MG63 (cell line): Measurements from ENCODE around the gene TMEM50A. TPM values are rescaled to one million over a fixed set of nuclear protein-coding genes. Genes with fewer than 3 reads are reported as not detected.
"Not testable (repeated sequence)": the region's sequence is repeated elsewhere in the genome, so short reads cannot be mapped to it uniquely, and the experiment has no call there.

Experiments used
- DNase-seq: peaks from one replicate; pipeline ENCODE4 v3.0.0-alpha.2; 2020
- H3K27me3 ChIP-seq: fragments of 250-450 bp; sonication (Bioruptor Pico); 2 replicates; pipeline ENCODE4 v1.5.1; 2020; ENCODE audit warnings: mild to moderate bottlenecking, moderate library complexity
- H3K36me3 ChIP-seq: fragments of 250-450 bp; sonication (Bioruptor Pico); 2 replicates; pipeline ENCODE4 v1.5.1; 2020; ENCODE audit warnings: mild to moderate bottlenecking, moderate library complexity
- H3K4me3 ChIP-seq: fragments of 250-450 bp; sonication (Bioruptor Pico); 2 replicates; pipeline ENCODE4 v1.5.1; 2020; ENCODE audit warnings: mild to moderate bottlenecking, moderate library complexity
- H3K9me3 ChIP-seq: fragments of 250-450 bp; sonication (Bioruptor Pico); 2 replicates; pipeline ENCODE4 v1.5.1; 2020; ENCODE audit warnings: mild to moderate bottlenecking, moderate library complexity
- total RNA-seq: library from RNA; depleted of rRNA; stranded (reverse); fragments of >200 nt; shearing (Covaris generic); gene quantifications from 2 replicates; pipeline ENCODE4 v1.2.3, GENCODE V29; 2014; ENCODE audit warnings: low replicate concordance

The TMEM50A gene
- total RNA-seq, 1 experiment from 2014 or later, result 82.2 TPM

DNA sequence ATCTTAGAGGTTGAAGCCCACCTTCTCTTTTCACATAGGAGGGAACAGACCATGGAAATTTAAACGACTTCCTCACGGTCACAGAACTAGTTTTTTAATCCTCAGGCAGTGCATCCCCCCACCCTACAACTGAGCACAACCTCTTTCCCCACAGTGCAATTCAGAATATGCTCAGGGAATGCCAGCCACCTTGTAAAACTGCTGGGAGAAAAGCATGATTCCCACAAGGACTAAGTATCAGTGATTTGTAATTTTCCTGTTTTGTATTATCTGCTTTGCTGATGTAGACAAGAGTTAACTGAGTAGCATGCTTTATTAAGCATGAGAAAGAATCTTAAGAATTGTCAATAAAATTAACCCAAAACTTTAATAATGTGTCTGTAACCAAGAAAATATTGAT lies 23.8 kb downstream of the TMEM50A start:
- Histone ChIP-seq H3K27me3 (no peaks in the 10 kb centered on the region), H3K9me3 (no peaks in the 10 kb centered on the region), H3K4me3 (no peak overlapping the region), H3K36me3 (peaks cover 39% of the 10 kb centered on the region)
- no peak for DNase-seq

DNA sequence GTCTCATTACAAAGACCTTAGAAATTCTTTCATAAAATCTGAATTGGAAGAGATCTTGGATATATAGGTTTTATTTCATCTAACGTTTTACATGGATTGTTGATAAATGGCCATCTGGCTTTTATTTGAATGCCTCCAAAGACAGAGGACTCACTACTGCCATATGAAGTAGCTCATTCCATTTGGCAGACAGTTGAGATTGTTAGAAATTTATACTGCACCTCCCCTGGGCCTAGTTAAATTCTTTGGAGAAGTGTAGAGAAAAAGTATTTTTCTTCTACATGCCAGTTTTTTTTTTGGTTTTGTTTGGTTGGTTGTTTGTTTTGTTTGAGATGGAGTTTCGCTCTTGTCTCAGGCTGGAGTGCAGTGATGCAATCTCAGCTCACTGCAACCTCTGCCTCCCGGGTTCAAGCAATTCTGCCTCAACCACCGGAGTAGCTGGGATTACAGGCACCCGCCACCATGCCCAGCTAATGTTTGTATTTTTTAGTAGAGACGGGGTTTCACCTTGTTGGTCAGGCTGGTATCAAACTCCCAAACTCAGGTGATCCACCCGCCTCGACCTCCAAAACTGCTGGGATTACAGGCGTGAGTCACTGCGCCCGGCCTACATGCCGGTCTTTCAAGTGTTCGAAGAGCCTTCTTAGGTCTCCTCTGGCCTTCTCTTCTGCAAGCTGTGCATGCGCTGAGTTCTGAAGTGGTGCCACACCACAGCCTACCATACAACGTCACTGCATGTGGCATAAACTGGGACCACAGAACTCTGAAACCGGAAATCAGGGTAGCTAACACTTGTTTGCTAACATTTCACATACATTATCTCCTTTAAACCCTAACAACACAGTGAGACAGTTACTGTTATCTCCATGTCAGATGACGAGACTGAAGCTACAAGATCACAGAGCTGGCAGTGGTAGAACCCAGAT lies 24.8 kb downstream of the TMEM50A start:
- not testable (repeated sequence) for H3K9me3 ChIP-seq, DNase-seq, H3K27me3 ChIP-seq, H3K4me3 ChIP-seq
- peaks cover 31% of the 10 kb centered on the region for H3K36me3 ChIP-seq

DNA sequence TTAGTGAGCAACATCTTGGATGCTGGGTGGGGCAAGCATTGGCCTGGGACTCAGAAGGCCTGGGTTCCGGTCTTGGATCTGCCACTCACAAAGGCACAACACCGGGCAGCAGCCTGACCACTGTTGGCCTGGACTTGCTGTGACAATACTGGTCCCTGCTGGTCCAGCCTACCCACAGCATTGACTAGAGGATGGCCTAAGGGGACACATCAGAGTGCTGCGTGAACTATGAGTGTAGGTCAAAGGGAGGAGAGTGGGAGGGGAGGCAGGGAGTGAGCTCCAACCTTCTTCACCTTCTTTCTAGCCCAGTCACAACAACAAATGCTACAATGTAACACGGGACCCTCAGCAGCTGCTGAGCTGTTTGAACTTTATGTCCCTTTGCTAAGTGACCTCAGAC lies 31.1 kb downstream of the TMEM50A start:
- no peak for DNase-seq
- H3K36me3 ChIP-seq, result no peaks in the 10 kb centered on the region
- H3K27me3 ChIP-seq, result no peaks in the 10 kb centered on the region
- no peak overlapping the region for H3K4me3 ChIP-seq
- H3K9me3 ChIP-seq, result no peaks in the 10 kb centered on the region

DNA sequence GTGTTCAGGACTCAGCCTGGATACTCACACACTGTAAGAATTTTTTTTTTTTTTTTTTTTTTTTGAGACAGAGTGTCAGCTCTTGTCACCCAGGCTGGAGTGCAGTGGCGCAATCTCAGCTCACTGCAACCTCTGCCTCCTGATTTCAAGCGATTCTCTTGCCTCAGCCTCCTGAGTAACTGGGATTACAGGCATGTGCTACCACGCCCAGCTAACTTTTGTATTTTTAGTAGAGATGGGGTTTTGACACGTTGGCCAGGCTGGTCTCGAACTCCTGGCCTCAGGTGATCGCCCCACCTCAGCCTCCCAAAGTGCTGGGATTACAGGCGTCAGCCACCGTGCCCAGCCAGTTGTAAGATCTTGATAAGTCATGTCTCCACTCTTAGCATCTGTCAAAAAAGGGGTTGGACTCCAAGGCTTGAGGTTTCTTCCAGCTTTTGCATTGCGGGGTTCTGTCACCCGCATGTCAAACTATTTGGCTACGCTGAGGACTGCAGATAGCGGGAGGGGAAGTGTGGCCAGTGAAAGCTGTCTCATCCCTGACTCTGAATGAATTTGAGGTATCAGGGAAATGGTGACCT lies 31.6 kb downstream of the TMEM50A start:
- H3K9me3 ChIP-seq, H3K4me3 ChIP-seq, H3K27me3 ChIP-seq, DNase-seq, H3K36me3 ChIP-seq: not testable (repeated sequence)

DNA sequence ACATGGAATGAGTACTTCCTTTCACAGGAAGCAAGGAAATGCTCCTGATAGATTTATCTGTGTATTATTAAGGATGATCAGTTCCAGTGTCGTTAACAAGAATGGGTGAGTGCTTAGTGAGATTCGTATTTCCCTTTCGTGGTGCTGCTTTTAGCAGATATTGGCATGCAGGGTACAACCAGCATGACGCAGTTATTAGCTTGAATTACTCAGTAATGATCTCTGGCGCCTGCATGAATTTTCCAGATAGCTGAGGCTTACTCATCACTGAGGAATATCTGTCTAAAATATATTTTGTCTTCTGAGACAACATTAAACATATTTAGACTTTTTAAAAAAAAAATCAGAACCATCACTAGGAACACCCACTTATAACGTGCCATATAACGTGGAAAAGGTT lies 33.6 kb downstream of the TMEM50A start:
- H3K9me3 ChIP-seq, H3K36me3 ChIP-seq, H3K27me3 ChIP-seq, H3K4me3 ChIP-seq: not testable (repeated sequence)
- peak; percentile 72 for DNase-seq

DNA sequence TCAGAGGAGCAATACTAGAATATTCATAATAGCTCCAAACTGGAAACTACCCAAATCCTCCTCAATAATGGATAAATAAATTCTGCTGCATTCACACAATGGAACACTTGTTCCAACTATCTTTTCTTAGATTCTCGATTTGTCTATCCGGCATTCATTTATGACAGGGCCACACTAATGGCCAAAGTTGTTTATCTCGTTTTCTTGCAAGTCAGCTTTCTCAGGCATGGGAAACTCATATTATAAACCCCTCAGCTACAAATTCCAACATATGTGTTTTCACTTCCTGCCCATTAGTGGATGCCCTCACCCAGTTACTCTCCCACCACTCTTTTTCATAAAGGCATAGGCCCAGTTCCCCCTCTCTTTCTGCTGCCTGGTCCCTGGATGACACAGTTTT lies 40.2 kb downstream of the TMEM50A start:
- not testable (repeated sequence) for H3K36me3 ChIP-seq, H3K27me3 ChIP-seq, DNase-seq, H3K4me3 ChIP-seq, H3K9me3 ChIP-seq

DNA sequence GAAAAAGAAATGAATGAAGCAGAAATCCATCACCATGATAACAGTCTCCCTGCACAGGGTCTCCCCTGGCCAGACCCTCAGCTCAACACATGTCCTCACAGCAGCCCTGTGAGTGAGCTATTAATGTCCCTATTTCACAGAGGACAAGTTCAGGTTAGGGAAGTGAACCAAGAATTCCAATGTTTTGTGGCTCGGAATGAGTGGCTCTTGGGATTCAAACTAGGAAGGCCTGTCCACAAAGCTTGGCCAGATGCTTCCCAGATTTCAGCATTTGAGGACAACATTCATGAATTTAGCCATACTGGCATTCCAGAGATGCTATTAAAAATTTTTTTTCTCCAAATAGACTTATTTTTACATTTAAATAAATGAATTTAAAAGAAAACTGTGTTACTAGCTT lies 44.4 kb downstream of the TMEM50A start:
- not testable (repeated sequence) for H3K27me3 ChIP-seq, H3K9me3 ChIP-seq, DNase-seq, H3K36me3 ChIP-seq, H3K4me3 ChIP-seq

DNA sequence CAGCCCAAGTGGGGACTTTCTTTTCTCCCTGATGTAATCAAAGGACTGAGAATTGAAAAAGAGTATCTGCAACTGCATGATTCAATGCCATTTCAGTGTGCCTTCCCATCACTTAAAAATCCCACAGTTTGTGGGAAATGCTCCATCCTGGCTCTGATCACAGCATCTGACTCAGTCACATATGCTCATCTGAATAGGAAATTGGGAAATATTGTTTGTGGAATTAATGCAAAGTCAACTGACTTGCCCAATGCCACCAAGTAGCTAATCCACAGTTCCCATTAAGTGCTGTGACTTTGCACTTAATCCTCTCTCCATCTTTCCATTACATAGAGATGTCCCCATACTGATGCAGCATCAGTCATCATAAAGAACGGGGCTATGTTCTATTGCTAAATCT lies 45.0 kb downstream of the TMEM50A start:
- H3K36me3 ChIP-seq, H3K4me3 ChIP-seq, H3K27me3 ChIP-seq, H3K9me3 ChIP-seq: not testable (repeated sequence)
- peak; percentile 29 for DNase-seq

DNA sequence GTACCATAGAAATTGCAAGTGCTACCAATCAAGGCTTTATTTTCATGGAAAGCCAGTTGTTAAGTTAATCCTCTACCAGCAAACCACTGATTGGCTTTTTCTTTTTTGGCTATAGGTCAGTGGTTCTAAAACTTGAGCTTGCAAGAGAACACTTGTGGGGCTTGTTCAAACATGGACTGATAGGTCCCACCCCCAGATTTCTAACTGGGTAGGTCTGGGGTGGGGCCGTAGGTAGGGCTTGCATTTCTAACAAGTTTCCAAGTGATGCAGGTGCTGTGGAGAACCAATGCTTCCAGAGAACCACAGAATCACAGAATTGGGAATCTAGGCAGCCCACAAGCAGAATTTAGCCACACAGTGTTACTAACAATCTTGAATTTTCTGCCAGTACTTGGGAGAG lies 45.7 kb downstream of the TMEM50A start:
- H3K27me3 ChIP-seq, H3K4me3 ChIP-seq, DNase-seq, H3K9me3 ChIP-seq, H3K36me3 ChIP-seq: not testable (repeated sequence)

DNA sequence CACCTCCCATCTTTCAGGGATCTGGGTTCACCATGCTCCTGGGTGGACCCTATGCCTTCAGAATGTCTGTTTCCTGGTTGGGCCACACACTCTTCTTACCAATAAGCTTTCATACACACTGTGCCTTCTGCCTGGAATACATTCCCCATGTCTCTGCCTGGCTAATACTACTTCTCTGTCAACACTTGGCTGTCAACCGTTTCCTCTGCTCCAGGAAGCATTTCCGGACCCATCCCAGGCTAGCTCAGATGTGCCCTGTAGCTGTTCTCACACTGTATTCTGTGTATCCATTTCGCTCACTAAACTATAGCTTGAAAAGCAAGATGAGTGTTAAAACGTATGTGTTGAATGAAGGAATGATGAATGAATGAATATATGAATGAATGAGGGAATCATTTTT lies 49.0 kb downstream of the TMEM50A start:
- not testable (repeated sequence) for H3K36me3 ChIP-seq, H3K9me3 ChIP-seq, H3K4me3 ChIP-seq, H3K27me3 ChIP-seq, DNase-seq

DNA sequence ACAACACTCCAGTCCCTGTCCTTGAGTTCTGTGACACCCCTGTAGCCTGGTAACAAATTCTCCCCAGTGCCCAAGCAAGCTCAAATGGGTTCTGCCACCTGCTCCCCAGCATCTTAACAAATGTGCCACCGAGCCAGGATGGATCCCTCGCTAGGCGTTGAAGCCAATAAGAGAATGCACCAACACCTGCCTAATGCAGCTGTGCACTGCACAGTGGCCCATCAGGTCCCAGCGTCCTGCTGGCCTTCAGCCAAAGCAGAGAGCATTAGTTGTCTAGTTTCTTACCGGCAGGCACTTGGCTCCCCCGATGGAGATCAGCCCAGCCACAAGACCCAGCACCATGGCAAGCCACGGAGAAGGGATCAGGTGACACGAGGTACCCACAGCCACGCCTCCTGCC lies 50.6 kb downstream of the TMEM50A start:
- not testable (repeated sequence) for H3K36me3 ChIP-seq, H3K4me3 ChIP-seq, H3K9me3 ChIP-seq, DNase-seq, H3K27me3 ChIP-seq

DNA sequence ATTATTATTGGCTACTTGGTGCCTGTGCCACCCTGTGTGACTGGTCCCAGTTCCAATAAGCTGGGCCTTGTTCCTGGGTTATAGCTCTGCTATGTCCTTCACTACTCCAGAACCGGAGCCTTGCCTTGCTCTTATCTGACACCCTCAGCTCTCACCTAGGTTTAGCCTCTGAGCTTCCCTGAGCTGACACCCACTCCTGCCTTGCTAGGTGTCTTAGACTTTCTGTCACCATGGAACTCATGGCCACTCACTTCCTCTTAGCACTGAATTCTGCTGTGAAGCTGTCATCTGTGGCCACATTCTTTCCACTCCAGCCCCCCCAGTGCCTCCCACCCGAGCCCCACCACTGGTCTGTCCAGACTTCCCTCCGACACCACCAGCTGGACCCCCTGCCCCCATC lies 51.6 kb downstream of the TMEM50A start:
- not testable (repeated sequence) for H3K27me3 ChIP-seq, DNase-seq, H3K36me3 ChIP-seq, H3K9me3 ChIP-seq, H3K4me3 ChIP-seq

DNA sequence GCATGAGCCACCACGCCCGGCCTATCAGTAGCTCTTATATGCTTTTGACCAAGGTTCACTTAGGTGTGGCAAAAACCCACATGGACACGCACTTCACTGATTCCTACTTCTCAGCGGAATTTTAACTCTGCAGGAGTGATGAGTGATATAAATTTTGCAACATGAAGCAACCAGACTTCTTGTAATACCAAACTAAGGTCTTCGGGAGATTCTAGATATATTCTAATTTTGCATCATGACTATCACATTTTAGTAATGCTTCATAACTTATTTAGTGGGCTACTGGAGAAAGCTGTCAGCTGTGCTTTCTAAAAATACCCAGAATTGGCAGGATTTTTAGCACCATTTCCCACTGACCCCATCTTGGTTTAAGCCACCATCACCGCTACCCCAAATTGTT lies 54.7 kb downstream of the TMEM50A start:
- no peaks in the 10 kb centered on the region for H3K36me3 ChIP-seq
- no peak for DNase-seq
- H3K27me3 ChIP-seq, result no peaks in the 10 kb centered on the region
- no peak overlapping the region for H3K4me3 ChIP-seq
- H3K9me3 ChIP-seq, result no peaks in the 10 kb centered on the region

DNA sequence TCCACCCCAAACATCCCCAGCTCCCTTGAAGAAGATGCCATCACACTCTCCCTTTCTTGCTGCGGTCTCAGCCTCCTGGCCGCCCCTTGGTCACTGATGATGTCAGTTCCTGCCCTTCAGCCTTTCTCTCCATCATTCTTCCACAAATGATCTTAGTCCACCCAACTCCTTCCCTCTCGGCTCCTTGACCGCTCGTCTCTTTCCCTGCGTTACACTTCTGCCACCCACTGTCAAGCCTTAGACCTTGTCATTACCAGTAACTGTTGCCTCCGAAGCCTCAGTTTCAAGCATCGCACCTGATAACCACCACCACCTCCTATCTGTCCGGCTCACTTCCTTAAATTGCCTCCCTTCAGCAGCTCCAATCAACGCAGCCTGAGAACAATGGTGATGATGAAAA lies 59.4 kb downstream of the TMEM50A start:
- not testable (repeated sequence) for H3K36me3 ChIP-seq, H3K27me3 ChIP-seq, H3K4me3 ChIP-seq, H3K9me3 ChIP-seq
- DNase-seq, result peak; percentile 16

DNA sequence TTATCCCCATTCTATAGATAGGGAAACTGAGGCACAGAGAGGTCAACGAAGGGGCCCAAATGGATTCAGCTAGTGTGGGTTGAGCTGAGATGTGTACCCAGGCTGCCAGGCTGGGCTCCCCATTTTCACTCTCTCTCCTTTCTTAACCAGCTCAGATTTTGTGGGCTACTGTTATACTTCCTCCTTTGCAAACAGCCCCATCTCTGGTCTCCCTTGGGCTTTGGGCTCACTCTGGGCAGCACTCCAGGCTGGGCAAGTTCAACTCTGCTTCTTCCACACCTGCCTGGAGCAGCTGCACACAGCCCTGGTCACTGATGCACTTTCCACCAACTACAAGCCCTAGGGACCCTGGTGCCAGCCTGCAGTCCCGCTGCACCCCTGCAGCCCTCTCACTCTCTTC lies 59.9 kb downstream of the TMEM50A start:
- H3K27me3 ChIP-seq, H3K4me3 ChIP-seq, H3K9me3 ChIP-seq, H3K36me3 ChIP-seq, DNase-seq: not testable (repeated sequence)

DNA sequence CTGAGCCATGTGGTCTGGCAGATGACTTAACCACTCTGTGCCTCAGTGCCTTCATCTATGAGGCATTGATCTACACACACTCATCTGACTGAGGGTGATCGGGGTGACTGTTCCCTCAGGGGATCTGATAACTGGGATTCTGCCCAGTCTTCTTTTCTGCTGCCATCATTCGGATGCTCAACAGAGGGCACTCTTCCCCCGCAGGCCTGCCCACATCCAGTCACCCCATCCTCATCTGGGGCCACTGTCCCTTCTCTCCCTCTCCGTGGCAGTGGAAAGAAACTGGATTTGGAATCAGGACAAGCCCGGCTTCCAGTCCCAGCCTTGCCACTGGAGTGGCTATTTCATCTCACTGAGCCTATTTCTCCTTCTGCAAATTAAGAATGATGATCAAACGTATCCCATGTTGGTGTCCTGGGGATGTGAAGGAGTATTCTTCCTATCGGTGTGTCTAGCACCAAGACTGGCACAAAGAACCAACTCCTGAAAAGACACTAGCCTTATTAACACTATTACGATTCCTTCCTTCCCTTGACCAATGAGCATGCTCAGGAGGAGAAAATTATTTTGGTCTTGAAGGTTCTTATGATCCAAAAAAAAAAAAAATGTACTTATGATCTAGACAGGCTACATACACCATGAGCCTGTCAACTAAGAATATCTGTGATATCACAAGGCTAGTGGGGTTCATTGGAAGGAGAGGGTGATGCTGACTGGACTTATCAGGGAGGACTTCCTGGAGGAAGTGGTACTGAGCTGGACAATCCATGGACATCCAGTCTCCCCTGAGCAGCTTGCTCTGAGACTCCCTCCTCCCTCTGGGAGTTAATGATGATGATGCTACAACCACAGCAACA lies 65.0 kb downstream of the TMEM50A start:
- H3K9me3 ChIP-seq, H3K27me3 ChIP-seq, H3K4me3 ChIP-seq, DNase-seq, H3K36me3 ChIP-seq: not testable (repeated sequence)

DNA sequence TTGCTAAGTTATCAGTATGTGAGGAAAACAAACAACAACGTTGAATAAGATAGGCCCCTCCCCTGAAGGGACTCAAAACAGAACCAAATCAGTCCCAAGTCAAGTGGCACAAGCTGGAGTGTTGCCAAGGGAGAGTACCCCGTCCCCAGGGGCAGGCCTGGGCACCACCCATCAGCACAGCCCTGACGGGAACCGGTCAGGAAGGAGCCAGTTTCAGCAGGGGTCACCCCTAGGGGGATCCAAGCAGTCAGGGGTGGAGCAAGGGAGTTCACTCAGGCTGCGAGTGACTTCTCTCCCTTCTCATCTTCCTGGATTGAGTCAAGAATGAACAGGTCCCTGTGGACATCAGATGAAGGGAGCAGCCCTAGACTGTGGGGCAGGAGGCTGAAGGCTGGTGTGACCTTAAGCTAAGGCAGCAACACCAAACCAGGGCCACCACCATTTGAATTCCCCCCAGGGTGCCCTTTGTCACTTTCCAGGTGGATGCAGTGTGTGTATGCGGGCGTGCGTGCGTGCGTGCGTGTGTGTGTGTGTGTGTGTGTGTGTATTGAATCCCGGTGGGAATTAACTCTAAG lies 67.7 kb downstream of the TMEM50A start:
- not testable (repeated sequence) for H3K9me3 ChIP-seq, H3K4me3 ChIP-seq, H3K27me3 ChIP-seq, DNase-seq, H3K36me3 ChIP-seq
